Measurements from ENCODE around the gene PBX4. TPM values are rescaled to one million over a fixed set of nuclear protein-coding genes. Genes with fewer than 3 reads are reported as not detected.
A peak's percentile ranks its signal among the peaks of the same experiment; 100 is the strongest.

Gene PBX4
- total RNA-seq, 4 donors from 2014 or later = 1.3 to 2.8 (median 1.6) TPM; not detected in 1

- Histone ChIP-seq H3K4me1 (no peaks in the 10 kb centered on the region), H3K27me3 (no peaks in the 10 kb centered on the region), H3K36me3 (no peaks in the 10 kb centered on the region), H3K27ac (no peak overlapping the region), H3K4me3 (no peak overlapping the region), H3K9me3 (no peaks in the 10 kb centered on the region)
- intact Hi-C loops (cut with DNase I; ENCODE audit: low total_unique reads) = no loop called here
- no peak for DNase-seq
- no peak for TF ChIP-seq CTCF (IDR thresholded peaks at IDR 0.05)
- no peak for TF ChIP-seq POLR2A (IDR thresholded peaks at IDR 0.05)
Observed at GRCh38 chr19:19653597-19654147, 35.2 kb upstream of the PBX4 start.

- Histone ChIP-seq H3K4me3 (no peak overlapping the region), H3K9me3 (no peaks in the 10 kb centered on the region), H3K27me3 (no peaks in the 10 kb centered on the region), H3K36me3 (no peaks in the 10 kb centered on the region), H3K4me1 (no peaks in the 10 kb centered on the region), H3K27ac (no peak overlapping the region)
- DNase-seq = peak in 1 of 2 donors; percentile 9
- intact Hi-C loops (cut with DNase I; ENCODE audit: low total_unique reads) = no loop called here
- TF ChIP-seq CTCF (IDR thresholded peaks at IDR 0.05) = no peak
- TF ChIP-seq POLR2A (IDR thresholded peaks at IDR 0.05) = no peak
Observed at GRCh38 chr19:19652482-19653295, 34.2 kb upstream of the PBX4 start.

- Histone ChIP-seq H3K36me3 (no peaks in the 10 kb centered on the region), H3K4me3 (no peak overlapping the region), H3K4me1 (no peaks in the 10 kb centered on the region), H3K27ac (no peak overlapping the region), H3K9me3 (no peaks in the 10 kb centered on the region), H3K27me3 (no peaks in the 10 kb centered on the region)
- intact Hi-C loops (cut with DNase I; ENCODE audit: low total_unique reads) = no loop called here
- DNase-seq = peak in 1 of 2 donors; percentile 11
- TF ChIP-seq POLR2A (IDR thresholded peaks at IDR 0.05) (no peak), CTCF (IDR thresholded peaks at IDR 0.05) (no peak)
Observed at GRCh38 chr19:19651076-19651475, 32.6 kb upstream of the PBX4 start.

GRCh38 chr19:19650331-19650730 lies 31.8 kb upstream of the PBX4 start:
- H3K27ac ChIP-seq = no peak overlapping the region

More at GRCh38 chr19:19650331-19650730, 31.8 kb upstream of the PBX4 start:
- H3K27me3 ChIP-seq = no peaks in the 10 kb centered on the region
- H3K4me1 ChIP-seq = no peaks in the 10 kb centered on the region
- no peak overlapping the region for H3K4me3 ChIP-seq
- no peak for TF ChIP-seq POLR2A (IDR thresholded peaks at IDR 0.05)
- no peak for TF ChIP-seq CTCF (IDR thresholded peaks at IDR 0.05)
- H3K9me3 ChIP-seq = no peaks in the 10 kb centered on the region
- intact Hi-C loops (cut with DNase I; ENCODE audit: low total_unique reads) = no loop called here
- peak in 1 of 2 donors; percentile 10 for DNase-seq
- no peaks in the 10 kb centered on the region for H3K36me3 ChIP-seq

Data from uterus (tissue), 4 donors.